HL-60 (cell line): Measurements from ENCODE around the gene NXT1.
"Not testable (repeated sequence)": the region's sequence is repeated elsewhere in the genome, so short reads cannot be mapped to it uniquely, and the experiment has no call there.

ENCODE experiments used
- DNase-seq, 2 experiments: peaks; one replicate each; pipeline ENCODE4 v3.0.0-alpha.2; 2010 to 2020; ENCODE audit warnings: low read depth in 1 of 2, low spot score in 1 of 2
- H3K27ac ChIP-seq: fragments of 250-450 bp; sonication (Bioruptor Pico); replicated peaks from 2 replicates; pipeline ENCODE4 v1.5.1; 2020; ENCODE audit warnings: mild to moderate bottlenecking, moderate library complexity
- H3K27me3 ChIP-seq: fragments of 250-450 bp; sonication (Bioruptor Pico); 2 replicates; pipeline ENCODE4 v1.5.1; 2021; ENCODE audit warnings: mild to moderate bottlenecking, moderate library complexity; ENCODE audit not compliant: insufficient read depth, poor library complexity, severe bottlenecking
- H3K4me3 ChIP-seq: replicated peaks from 2 replicates; pipeline ENCODE4 v1.5.1; 2011; ENCODE audit warnings: mild to moderate bottlenecking, control low read depth, low read length; ENCODE audit not compliant: insufficient read depth
- CTCF ChIP-seq: IDR thresholded peaks from one replicate; pipeline ENCODE4 v1.5.1; 2011; ENCODE audit warnings: low read length, control low read depth, inconsistent platforms; ENCODE audit not compliant: insufficient read depth
- GABPA ChIP-seq: IDR thresholded peaks from 2 replicates; pipeline ENCODE4 v1.6.1; 2012; ENCODE audit warnings: low read depth
- POLR2AphosphoS5 ChIP-seq: IDR thresholded peaks from 2 replicates; pipeline ENCODE4 v1.6.1; 2012; ENCODE audit warnings: low read depth
- SPI1 ChIP-seq: IDR thresholded peaks from 2 replicates; pipeline ENCODE4 v1.6.1; 2012; ENCODE audit warnings: low read depth, mild to moderate bottlenecking, borderline replicate concordance
- TF ChIP-seq, protein P1 (sequence below): IDR thresholded peaks from 2 replicates; pipeline ENCODE4 v1.6.1; 2012; ENCODE audit warnings: low read depth; ENCODE audit not compliant: insufficient replicate concordance

NXT1 gene

DNA sequence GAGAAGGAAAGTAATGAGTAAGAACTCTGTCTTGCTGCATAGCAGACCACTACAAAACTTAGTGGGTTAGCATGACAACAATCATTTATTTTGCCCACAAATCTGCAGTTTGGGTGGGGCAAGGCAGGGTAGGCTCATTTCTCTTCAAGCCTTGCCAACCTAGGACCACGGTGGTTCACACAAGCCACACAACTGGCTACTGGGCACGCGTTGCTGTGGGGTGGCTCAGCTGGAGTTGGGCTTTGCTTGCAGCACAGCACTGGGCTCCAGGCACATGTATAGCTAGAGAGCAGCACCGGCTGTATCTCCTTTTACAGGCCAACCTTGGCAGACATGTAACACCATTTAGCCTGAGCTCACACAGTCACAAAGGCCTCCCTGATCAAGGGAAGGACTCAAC lies 4.6 kb upstream of the NXT1 start:
- Histone ChIP-seq H3K4me3 (no peak overlapping the region), H3K27ac (no peak overlapping the region), H3K27me3 (no peaks in the 10 kb centered on the region)
- DNase-seq, result no peak
- no peak for TF ChIP-seq SPI1

DNA sequence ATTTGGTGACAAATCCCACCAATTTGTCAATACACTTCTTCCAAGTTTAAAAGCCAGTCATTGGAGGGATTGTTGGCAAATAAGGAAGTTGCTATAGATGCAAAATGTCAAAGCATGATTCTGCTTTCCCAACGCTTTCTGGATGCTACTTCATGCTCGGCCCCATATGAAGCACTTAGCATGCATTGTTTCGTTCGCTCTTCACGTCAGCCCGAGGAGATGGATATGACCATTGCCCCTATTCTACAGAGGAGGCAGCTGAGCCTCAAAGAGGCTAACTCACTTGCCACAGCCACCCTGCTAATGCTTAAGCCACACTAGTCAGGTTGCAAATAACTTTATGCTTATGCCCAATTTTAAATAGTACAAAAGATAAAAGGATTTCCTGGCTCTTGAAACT lies 2.8 kb upstream of the NXT1 start:
- no peak for DNase-seq
- no peaks in the 10 kb centered on the region for H3K27me3 ChIP-seq
- H3K27ac ChIP-seq, result no peak overlapping the region
- TF ChIP-seq CTCF, result no peak
- TF ChIP-seq SPI1, result no peak
- no peak for TF ChIP-seq POLR2AphosphoS5
- TF ChIP-seq GABPA, result no peak
- TF ChIP-seq, protein P1, sequence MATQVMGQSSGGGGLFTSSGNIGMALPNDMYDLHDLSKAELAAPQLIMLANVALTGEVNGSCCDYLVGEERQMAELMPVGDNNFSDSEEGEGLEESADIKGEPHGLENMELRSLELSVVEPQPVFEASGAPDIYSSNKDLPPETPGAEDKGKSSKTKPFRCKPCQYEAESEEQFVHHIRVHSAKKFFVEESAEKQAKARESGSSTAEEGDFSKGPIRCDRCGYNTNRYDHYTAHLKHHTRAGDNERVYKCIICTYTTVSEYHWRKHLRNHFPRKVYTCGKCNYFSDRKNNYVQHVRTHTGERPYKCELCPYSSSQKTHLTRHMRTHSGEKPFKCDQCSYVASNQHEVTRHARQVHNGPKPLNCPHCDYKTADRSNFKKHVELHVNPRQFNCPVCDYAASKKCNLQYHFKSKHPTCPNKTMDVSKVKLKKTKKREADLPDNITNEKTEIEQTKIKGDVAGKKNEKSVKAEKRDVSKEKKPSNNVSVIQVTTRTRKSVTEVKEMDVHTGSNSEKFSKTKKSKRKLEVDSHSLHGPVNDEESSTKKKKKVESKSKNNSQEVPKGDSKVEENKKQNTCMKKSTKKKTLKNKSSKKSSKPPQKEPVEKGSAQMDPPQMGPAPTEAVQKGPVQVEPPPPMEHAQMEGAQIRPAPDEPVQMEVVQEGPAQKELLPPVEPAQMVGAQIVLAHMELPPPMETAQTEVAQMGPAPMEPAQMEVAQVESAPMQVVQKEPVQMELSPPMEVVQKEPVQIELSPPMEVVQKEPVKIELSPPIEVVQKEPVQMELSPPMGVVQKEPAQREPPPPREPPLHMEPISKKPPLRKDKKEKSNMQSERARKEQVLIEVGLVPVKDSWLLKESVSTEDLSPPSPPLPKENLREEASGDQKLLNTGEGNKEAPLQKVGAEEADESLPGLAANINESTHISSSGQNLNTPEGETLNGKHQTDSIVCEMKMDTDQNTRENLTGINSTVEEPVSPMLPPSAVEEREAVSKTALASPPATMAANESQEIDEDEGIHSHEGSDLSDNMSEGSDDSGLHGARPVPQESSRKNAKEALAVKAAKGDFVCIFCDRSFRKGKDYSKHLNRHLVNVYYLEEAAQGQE, result no peak
- H3K4me3 ChIP-seq, result no peak overlapping the region

DNA sequence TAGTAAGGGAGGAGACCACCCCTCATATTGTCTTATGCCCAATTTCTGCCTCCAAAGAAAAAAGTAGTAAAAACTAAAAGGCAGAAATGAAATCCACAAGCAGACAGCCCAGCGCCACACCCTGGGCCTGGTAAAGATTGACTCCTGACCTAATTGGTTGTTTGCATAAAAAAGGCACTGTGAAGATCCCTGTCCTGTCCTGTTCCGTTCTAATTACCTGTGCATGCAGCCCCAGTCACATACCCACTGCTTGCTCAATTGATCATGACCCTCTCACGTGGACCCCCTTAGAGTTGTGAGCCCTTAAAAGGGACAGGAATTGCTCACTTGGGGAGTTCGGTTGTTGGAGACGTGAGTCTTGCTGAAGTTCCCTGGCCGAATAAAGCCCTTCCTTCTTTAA lies 2.1 kb upstream of the NXT1 start:
- H3K27me3 ChIP-seq, H3K4me3 ChIP-seq, DNase-seq, H3K27ac ChIP-seq: not testable (repeated sequence)

- peak in 1 of 2 experiments; percentile 77 for DNase-seq
- TF ChIP-seq POLR2AphosphoS5, result no peak
- no peak for TF ChIP-seq SPI1
- TF ChIP-seq, protein P1, result no peak
- TF ChIP-seq GABPA, result no peak
- TF ChIP-seq CTCF, result peak; percentile 19
- Histone ChIP-seq H3K27ac (peak overlapping the region; percentile 90), H3K27me3 (no peaks in the 10 kb centered on the region), H3K4me3 (peak overlapping the region; percentile 80)
Observed at GRCh38 chr20:23349338-23350195, 1.0 kb upstream of the NXT1 start.
